ENCODE measurements around the gene KLHL18. TPM values are rescaled to one million over a fixed set of nuclear protein-coding genes. Genes with fewer than 3 reads are reported as not detected.
"Not testable (repeated sequence)": the region's sequence is repeated elsewhere in the genome, so short reads cannot be mapped to it uniquely, and the experiment has no call there.

KLHL18 gene
- total RNA-seq, 1 experiment from 2014 or later = 8.0 TPM

DNA sequence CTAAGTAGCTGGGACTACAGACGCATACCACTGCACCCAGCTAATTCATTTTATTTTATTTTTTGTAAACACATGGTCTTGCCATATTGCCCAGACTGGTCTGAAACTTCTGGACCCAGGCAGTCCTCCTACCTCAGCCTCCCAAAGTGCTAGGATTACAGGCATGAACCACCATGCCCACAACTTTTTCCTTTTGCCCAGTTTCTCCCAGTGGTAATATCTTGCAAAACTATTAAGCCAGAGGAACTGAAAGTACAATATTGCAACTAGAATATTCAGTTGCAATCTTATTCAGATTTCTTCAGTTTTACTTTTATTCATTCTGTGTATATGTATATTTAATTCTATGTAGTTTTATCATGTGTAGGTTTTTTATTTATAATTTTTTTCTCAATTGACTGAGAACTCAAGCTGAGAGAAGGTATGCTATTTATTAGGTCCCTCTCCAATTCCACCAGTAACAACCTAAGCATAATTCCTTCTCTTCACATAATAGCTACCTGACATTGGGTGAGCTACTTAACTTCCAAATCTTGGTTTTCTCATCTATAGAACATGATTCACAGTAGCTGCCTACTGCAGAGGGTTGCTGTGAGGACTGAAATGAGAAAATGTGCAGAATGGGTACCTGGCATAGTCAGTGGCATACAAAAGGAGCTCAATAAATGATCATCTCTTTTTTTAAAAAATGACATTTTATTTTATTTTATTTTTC, 30.8 kb downstream of the KLHL18 start:
- Histone ChIP-seq H3K4me3 (no peak overlapping the region), H3K27me3 (replicated peaks) (no peaks in the 10 kb centered on the region), H3K4me1 (replicated peaks) (no peaks in the 10 kb centered on the region), H3K27ac (no peak overlapping the region), H3K9me3 (replicated peaks) (no peaks in the 10 kb centered on the region), H3K36me3 (no peaks in the 10 kb centered on the region)
- no peak for DNase-seq (ENCODE audit: low read depth in 1 of 2, low spot score in 2 of 2)

DNA sequence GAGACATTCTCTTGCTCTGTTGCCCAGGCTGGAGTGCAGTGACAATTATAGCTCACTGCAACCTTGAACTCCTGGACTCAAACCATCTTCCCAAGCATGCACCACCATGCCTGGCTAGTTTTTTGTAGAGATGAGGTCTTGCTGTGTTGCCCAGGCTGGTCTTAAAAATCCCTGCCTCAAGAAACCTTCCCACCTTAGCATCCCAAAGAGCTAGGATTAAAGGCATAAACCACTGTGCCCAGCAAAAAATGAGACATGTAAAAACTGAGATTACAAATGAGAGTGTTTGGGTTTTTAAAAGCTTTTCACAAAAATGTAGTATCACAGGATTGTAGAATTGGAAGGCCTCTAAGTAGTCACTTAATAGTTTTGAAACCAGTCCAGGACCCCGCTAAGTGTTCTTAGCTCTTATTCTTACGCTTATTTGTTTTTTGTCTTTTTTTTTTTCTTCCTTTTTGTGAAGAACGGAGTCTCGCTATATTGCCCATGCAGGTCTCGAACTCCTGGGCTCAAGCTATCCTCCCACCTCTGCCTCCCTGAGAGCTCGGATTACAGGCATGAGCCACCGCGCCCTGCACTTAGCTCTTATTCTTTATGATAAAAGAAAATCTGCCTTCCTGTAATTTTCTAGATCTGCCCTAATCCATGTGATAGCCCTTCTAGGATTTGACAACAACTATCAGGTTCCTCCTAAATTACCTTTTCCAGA, 31.5 kb downstream of the KLHL18 start:
- H3K4me1 ChIP-seq (replicated peaks) = 0 out of 2 replicates have a peak, but pooled peaks cover 3% of the 10 kb centered on the region
- H3K27ac ChIP-seq = no peak overlapping the region
- no peaks in the 10 kb centered on the region for H3K27me3 ChIP-seq (replicated peaks)
- no peak overlapping the region for H3K4me3 ChIP-seq
- no peak for DNase-seq (ENCODE audit: low read depth in 1 of 2, low spot score in 2 of 2)
- no peaks in the 10 kb centered on the region for H3K9me3 ChIP-seq (replicated peaks)
- no peaks in the 10 kb centered on the region for H3K36me3 ChIP-seq

DNA sequence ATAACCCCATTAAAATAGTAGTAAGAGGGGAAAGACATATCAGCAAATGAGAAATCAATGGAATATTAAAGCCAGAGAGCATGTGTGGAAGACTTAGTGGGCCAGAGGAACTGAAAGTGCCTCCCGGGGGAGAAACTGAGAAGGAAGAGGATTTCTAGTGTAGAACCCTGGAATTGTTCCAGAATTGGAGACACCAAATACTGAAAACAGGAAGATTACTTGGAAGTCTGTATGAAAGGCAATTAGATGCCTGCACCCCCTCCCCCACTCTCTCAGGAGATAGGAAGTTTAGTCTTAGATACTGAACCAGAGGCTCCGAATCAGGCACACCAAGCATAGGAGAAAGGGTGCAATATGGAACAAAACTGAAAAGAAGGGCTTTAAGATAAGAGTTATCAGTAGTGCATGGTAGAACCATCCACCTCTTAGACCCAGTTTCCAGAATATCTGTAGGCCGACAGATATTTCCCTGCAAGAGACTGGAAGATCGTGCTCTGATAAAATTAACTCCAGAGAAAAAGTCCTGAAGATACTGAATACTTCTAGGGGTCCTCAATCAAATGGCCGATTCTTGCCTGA, 32.4 kb downstream of the KLHL18 start:
- no peak overlapping the region for H3K27ac ChIP-seq
- no peak overlapping the region for H3K4me3 ChIP-seq
- H3K27me3 ChIP-seq (replicated peaks) = no peaks in the 10 kb centered on the region
- no peaks in the 10 kb centered on the region; the same call in 1 of the 2 replicates for H3K36me3 ChIP-seq
- DNase-seq (ENCODE audit: low read depth in 1 of 2, low spot score in 2 of 2) = no peak
- H3K9me3 ChIP-seq (replicated peaks) = no peaks in the 10 kb centered on the region
- H3K4me1 ChIP-seq (replicated peaks) = 0 out of 2 replicates have a peak, but pooled peaks cover 3% of the 10 kb centered on the region

DNA sequence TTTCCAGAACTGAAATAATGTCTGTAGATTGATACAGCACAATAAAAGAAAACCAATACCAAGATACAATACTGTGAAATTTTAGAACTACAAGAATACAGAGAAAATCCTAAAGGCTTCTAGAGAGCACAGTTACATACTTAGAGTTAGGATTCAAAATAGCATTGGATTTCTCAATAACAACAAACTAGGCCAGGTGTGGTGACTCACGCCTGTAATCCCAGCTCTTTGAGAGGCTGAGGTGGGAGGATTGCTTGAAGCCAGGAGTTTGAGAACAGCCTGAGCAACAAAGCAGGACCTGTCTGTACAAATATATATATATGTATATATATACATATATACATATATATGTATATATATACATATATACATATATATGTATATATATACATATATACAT, 33.4 kb downstream of the KLHL18 start:
- H3K27ac ChIP-seq; H3K36me3 ChIP-seq; H3K4me1 ChIP-seq (replicated peaks); H3K4me3 ChIP-seq; H3K27me3 ChIP-seq (replicated peaks); H3K9me3 ChIP-seq (replicated peaks); DNase-seq (ENCODE audit: low read depth in 1 of 2, low spot score in 2 of 2): not testable (repeated sequence)

DNA sequence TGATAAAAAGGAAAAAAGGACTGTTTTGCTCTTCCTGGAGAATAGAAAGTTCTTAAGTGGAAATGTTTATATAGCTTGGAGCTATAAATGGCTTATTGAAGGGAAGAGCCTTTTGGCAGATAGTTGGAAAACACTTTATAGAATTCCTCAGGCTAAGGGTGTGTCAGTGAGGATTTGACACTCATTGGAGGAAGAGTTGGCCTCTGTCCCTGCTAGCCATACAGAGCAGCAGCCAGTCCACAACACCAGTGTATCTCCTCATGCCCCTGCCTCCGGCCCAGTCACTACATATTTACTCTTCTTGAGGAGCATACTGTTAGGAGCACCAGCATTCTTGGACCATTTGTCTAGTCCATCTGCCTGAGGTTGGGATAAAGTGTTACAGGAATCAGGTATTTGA, 36.2 kb downstream of the KLHL18 start:
- Histone ChIP-seq H3K4me1 (replicated peaks) (0 out of 2 replicates have a peak, but pooled peaks cover 3% of the 10 kb centered on the region), H3K36me3 (peaks cover 15% of the 10 kb centered on the region), H3K27me3 (replicated peaks) (no peaks in the 10 kb centered on the region), H3K4me3 (no peak overlapping the region), H3K27ac (no peak overlapping the region), H3K9me3 (replicated peaks) (no peaks in the 10 kb centered on the region)
- no peak for DNase-seq (ENCODE audit: low read depth in 1 of 2, low spot score in 2 of 2)

DNA sequence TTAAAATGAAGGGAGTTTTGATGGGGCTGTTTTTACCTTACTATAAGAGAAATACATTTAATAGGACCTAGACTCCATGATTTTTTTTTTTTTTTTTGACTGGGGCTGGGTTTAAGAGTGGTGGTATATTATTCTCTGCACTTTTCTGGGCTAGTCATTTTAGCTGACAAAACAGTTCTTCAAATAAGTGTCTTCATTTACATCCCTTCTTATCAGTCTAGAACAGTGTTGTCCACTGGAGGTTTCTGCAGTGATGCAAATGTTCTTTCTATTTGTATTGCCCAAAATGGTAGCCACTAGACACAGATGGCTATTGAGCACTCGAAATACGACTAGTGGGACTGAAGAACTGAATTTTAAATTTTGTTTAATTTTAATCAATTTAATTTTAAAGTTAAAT, 37.2 kb downstream of the KLHL18 start:
- 0 out of 2 replicates have a peak, but pooled peaks cover 3% of the 10 kb centered on the region for H3K4me1 ChIP-seq (replicated peaks)
- H3K27me3 ChIP-seq (replicated peaks) = no peaks in the 10 kb centered on the region
- peaks cover 21% of the 10 kb centered on the region for H3K36me3 ChIP-seq
- H3K4me3 ChIP-seq = no peak overlapping the region
- H3K27ac ChIP-seq = no peak overlapping the region
- DNase-seq (ENCODE audit: low read depth in 1 of 2, low spot score in 2 of 2) = no peak
- H3K9me3 ChIP-seq (replicated peaks) = no peaks in the 10 kb centered on the region

GRCh38 chr3:47323431-47324277, 40.9 kb downstream of the KLHL18 start:
- H3K27ac ChIP-seq = no peak overlapping the region
- no peak for DNase-seq (ENCODE audit: low read depth in 1 of 2, low spot score in 2 of 2)

DNA sequence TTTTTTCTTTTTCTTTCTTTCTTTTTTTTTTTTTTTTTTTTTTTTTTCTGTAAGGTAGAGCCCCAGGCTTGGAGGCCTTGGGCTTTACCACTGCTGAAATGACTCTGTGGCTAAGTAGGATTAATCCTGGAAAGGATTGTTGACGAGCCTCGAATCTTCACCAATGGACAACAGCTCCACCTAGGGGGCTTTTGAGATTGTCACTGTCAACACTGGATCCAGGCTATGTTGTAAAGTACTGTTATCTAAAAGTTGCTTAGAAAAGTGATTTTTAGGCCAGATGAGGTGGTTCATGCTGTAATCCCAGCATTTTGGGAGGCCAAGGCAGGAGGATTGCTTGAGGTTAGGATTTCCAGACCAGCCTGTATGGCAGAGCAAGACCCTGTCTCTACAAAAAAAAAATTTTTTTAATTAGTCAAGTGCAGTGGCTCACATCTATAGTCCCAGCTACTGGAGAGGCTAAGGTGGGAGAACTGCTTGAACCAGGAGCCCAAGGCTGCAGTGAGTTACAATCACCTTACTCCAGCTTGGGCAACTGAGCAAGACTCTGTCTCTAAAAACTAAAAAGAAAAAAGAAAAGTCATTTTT, 41.6 kb downstream of the KLHL18 start:
- Histone ChIP-seq H3K9me3 (replicated peaks) (no peaks in the 10 kb centered on the region), H3K27me3 (replicated peaks) (no peaks in the 10 kb centered on the region), H3K4me3 (no peak overlapping the region), H3K4me1 (replicated peaks) (no peaks in the 10 kb centered on the region), H3K36me3 (peaks cover 30% of the 10 kb centered on the region), H3K27ac (no peak overlapping the region)
- DNase-seq (ENCODE audit: low read depth in 1 of 2, low spot score in 2 of 2) = peak; percentile 33 to 51

More at GRCh38 chr3:47323431-47324277, 40.9 kb downstream of the KLHL18 start:
- H3K9me3 ChIP-seq (replicated peaks) = no peaks in the 10 kb centered on the region
- H3K4me1 ChIP-seq (replicated peaks) = 0 out of 2 replicates have a peak, but pooled peaks cover 3% of the 10 kb centered on the region
- H3K36me3 ChIP-seq = peaks cover 30% of the 10 kb centered on the region
- no peak overlapping the region for H3K4me3 ChIP-seq
- no peaks in the 10 kb centered on the region for H3K27me3 ChIP-seq (replicated peaks)

- H3K36me3 ChIP-seq = peaks cover 26% of the 10 kb centered on the region
- H3K9me3 ChIP-seq (replicated peaks) = no peaks in the 10 kb centered on the region
- H3K27me3 ChIP-seq (replicated peaks) = no peaks in the 10 kb centered on the region
- H3K4me1 ChIP-seq (replicated peaks) = no peaks in the 10 kb centered on the region
- DNase-seq (ENCODE audit: low read depth in 1 of 2, low spot score in 2 of 2) = no peak
- H3K4me3 ChIP-seq = no peak overlapping the region
- no peak overlapping the region for H3K27ac ChIP-seq
Measured at GRCh38 chr3:47333907-47334306, 51.2 kb downstream of the KLHL18 start.

- Histone ChIP-seq H3K36me3 (peaks cover 27% of the 10 kb centered on the region), H3K9me3 (replicated peaks) (no peaks in the 10 kb centered on the region), H3K4me1 (replicated peaks) (no peaks in the 10 kb centered on the region), H3K27ac (no peak overlapping the region), H3K4me3 (no peak overlapping the region), H3K27me3 (replicated peaks) (no peaks in the 10 kb centered on the region)
- no peak for DNase-seq (ENCODE audit: low read depth in 1 of 2, low spot score in 2 of 2)
Measured at GRCh38 chr3:47337656-47338055, 54.9 kb downstream of the KLHL18 start.

- no peaks in the 10 kb centered on the region for H3K4me1 ChIP-seq (replicated peaks)
- H3K27me3 ChIP-seq (replicated peaks) = no peaks in the 10 kb centered on the region
- H3K4me3 ChIP-seq = no peak overlapping the region
- no peaks in the 10 kb centered on the region for H3K9me3 ChIP-seq (replicated peaks)
- peaks cover 37% of the 10 kb centered on the region for H3K36me3 ChIP-seq
- H3K27ac ChIP-seq = no peak overlapping the region
- no peak for DNase-seq (ENCODE audit: low read depth in 1 of 2, low spot score in 2 of 2)
Measured at GRCh38 chr3:47339951-47340350, 57.2 kb downstream of the KLHL18 start.

DNA sequence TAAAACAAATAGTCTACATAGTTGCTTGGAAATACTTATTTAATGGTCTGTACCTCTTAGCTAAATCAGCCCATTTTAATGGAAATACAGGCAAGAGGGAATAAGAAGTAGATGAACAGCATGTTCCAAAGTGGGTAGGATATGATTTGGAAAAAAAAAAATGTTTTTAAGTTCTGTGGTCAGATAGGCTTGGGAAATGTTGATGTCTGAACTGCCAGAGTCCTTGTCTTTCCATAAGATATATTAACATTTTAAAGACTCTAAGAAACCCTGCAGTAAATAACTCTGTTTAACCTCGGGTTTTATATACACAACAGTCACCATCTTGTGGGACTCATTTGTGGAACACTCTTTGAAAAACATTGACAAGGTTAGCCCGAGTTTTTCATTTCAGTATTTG, 58.1 kb downstream of the KLHL18 start:
- no peaks in the 10 kb centered on the region for H3K4me1 ChIP-seq (replicated peaks)
- no peaks in the 10 kb centered on the region for H3K27me3 ChIP-seq (replicated peaks)
- no peak overlapping the region for H3K4me3 ChIP-seq
- no peak overlapping the region for H3K27ac ChIP-seq
- H3K9me3 ChIP-seq (replicated peaks) = no peaks in the 10 kb centered on the region
- H3K36me3 ChIP-seq = peaks cover 35% of the 10 kb centered on the region
- DNase-seq (ENCODE audit: low read depth in 1 of 2, low spot score in 2 of 2) = no peak

DNA sequence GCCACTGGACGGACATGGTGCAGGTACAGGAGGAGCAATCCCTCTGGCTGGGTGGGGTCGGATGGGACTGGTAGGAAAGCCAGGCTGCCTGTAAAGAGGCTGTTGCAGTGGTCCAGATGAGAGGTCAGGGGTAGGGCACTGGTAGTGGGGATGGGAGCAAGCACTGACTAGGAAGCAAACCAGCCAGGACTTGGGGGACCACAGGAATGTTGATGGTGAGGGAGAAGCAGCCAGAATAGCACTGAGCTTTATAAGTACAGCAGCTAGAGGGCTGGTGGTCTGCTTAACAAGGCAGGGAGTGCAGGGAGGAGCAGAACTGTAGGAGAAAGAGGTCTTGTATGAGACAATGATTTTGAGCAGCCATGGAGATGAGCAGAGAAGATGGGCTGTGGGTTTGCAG, 59.4 kb downstream of the KLHL18 start:
- Histone ChIP-seq H3K27me3 (replicated peaks) (no peaks in the 10 kb centered on the region), H3K27ac (no peak overlapping the region), H3K4me1 (replicated peaks) (no peaks in the 10 kb centered on the region), H3K36me3 (peaks cover 32% of the 10 kb centered on the region), H3K4me3 (no peak overlapping the region), H3K9me3 (replicated peaks) (no peaks in the 10 kb centered on the region)
- no peak for DNase-seq (ENCODE audit: low read depth in 1 of 2, low spot score in 2 of 2)
